Panc1 (cell line): ENCODE data around the gene VSTM5.

ENCODE experiments used
- CTCF ChIP-seq: fragments of 450-650 bp; IDR thresholded peaks from 2 replicates; pipeline ENCODE4 v1.5.1; 2017; ENCODE audit warnings: mild to moderate bottlenecking
- POLR2AphosphoS5 ChIP-seq: IDR thresholded peaks from 2 replicates; pipeline ENCODE4 v1.6.1; 2012; ENCODE audit warnings: mild to moderate bottlenecking, low read depth, low read length, moderate library complexity
- REST ChIP-seq, 2 experiments: IDR thresholded peaks; 2 replicates each; pipeline ENCODE4 v1.6.1; 2011 to 2012; ENCODE audit warnings: low read depth in 2 of 2, control low read depth in 1 of 2, low read length in 1 of 2, mild to moderate bottlenecking in 1 of 2, moderate library complexity in 1 of 2; ENCODE audit not compliant: insufficient read depth in 1 of 2
- SIN3A ChIP-seq: IDR thresholded peaks from 2 replicates; pipeline ENCODE4 v1.6.1; 2012; ENCODE audit warnings: low read depth, mild to moderate bottlenecking, low read length, moderate library complexity, borderline replicate concordance; ENCODE audit not compliant: insufficient read depth
- TCF7L2 ChIP-seq: IDR thresholded peaks from 2 replicates; pipeline ENCODE4 v1.6.1; 2011; ENCODE audit warnings: mild to moderate bottlenecking, low read depth, low read length, inconsistent platforms

GRCh38 chr11:93814966-93815633 lies 35.3 kb downstream of the VSTM5 start:
- TF ChIP-seq POLR2AphosphoS5 (no peak), CTCF (no peak), TCF7L2 (no peak), REST (IDR thresholded peaks at IDR 0.05; ENCODE audit: insufficient read depth in 1 of 2, low read depth in 2 of 2, low read length in 1 of 2) (no peak), SIN3A (no peak)
